Measurements from ENCODE around the gene SALL2.

SALL2 gene

DNA sequence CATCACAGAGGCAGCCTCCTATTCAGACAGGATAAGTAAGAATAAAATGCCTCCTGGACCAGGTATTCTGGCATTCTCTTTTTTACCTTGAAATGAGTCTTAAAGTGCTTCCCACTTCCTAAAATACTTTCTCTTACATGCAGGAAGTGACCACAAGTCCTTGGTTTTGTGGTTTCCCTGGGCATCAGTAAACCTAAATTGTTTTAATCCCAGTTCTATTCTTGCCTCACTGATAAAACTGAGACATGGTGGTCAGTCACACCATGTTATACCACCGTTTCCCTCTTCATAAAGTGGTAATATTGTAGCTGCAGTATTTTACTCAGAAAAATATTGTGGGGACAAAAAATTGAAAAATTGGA is 1.2 kb upstream of the SALL2 start:
- in situ Hi-C loops (cut with MboI; ENCODE audit: low pct_unique_long_range_greater_than_20kb, low sequenced_read_pairs, unreplicated experiment): no loop called here
- DNase-seq (ENCODE audit: low spot score): no peak
- TF ChIP-seq, protein P1, sequence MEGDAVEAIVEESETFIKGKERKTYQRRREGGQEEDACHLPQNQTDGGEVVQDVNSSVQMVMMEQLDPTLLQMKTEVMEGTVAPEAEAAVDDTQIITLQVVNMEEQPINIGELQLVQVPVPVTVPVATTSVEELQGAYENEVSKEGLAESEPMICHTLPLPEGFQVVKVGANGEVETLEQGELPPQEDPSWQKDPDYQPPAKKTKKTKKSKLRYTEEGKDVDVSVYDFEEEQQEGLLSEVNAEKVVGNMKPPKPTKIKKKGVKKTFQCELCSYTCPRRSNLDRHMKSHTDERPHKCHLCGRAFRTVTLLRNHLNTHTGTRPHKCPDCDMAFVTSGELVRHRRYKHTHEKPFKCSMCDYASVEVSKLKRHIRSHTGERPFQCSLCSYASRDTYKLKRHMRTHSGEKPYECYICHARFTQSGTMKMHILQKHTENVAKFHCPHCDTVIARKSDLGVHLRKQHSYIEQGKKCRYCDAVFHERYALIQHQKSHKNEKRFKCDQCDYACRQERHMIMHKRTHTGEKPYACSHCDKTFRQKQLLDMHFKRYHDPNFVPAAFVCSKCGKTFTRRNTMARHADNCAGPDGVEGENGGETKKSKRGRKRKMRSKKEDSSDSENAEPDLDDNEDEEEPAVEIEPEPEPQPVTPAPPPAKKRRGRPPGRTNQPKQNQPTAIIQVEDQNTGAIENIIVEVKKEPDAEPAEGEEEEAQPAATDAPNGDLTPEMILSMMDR (IDR thresholded peaks at IDR 0.05; ENCODE audit: extremely low read depth, insufficient read depth, missing control alignments): no peak

DNA sequence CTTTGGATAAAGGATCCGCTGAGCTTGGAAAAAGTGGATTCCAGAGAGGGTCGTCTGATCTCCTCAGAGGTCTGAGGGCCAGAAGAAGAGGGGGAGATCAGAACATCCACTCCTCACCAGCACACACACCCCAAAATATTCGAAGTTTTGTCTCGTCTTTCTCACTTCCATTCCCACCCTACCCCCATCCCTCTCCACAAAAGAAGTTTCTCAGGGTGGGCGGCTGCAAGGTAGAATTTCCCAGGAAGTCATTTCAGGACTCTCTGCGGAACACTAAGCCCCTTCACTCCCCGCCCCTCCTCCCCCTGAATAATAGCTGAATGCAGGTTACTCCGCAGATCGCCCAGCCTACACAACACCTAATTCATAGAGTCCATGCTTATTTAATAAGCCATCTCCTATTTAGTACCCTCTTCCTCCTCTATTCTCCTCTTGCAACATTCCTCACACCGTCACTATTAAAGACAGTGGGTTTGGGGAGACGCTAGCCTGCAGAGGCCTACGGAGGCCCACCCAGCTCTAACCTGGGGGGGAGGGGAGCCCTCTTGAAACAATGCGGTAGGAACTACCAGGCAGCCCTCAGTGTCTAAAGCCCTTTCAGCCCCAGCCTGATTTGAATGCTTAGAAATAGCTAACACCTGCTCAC is 649 bp upstream of the SALL2 start:
- no peak for DNase-seq (ENCODE audit: low spot score)
- in situ Hi-C loops (cut with MboI; ENCODE audit: low pct_unique_long_range_greater_than_20kb, low sequenced_read_pairs, unreplicated experiment): no loop called here
- TF ChIP-seq, protein P1 (IDR thresholded peaks at IDR 0.05; ENCODE audit: extremely low read depth, insufficient read depth, missing control alignments): no peak

DNA sequence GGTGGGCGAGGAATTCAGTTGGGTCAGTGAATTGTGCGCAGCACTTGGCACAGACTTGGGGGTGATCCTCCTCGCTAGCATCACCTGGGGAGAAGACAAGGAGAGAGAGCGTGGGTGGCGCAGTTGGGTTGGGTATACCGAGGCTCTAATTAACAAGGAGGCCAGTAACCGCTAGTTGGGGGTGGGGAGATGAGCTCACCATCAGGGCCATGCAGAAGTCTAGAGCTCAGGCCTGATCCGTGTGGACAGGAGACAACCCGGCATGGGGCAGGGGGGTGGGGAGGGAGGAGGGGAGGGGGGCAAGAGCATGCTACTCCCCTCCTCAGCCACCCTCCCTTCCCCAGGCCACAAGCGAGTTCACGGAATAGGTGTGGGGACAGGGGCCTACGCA is 580 bp downstream of the SALL2 start:
- in situ Hi-C loops (cut with MboI; ENCODE audit: low pct_unique_long_range_greater_than_20kb, low sequenced_read_pairs, unreplicated experiment): no loop called here
- no peak for DNase-seq (ENCODE audit: low spot score)
- TF ChIP-seq, protein P1 (IDR thresholded peaks at IDR 0.05; ENCODE audit: extremely low read depth, insufficient read depth, missing control alignments): no peak

DNA sequence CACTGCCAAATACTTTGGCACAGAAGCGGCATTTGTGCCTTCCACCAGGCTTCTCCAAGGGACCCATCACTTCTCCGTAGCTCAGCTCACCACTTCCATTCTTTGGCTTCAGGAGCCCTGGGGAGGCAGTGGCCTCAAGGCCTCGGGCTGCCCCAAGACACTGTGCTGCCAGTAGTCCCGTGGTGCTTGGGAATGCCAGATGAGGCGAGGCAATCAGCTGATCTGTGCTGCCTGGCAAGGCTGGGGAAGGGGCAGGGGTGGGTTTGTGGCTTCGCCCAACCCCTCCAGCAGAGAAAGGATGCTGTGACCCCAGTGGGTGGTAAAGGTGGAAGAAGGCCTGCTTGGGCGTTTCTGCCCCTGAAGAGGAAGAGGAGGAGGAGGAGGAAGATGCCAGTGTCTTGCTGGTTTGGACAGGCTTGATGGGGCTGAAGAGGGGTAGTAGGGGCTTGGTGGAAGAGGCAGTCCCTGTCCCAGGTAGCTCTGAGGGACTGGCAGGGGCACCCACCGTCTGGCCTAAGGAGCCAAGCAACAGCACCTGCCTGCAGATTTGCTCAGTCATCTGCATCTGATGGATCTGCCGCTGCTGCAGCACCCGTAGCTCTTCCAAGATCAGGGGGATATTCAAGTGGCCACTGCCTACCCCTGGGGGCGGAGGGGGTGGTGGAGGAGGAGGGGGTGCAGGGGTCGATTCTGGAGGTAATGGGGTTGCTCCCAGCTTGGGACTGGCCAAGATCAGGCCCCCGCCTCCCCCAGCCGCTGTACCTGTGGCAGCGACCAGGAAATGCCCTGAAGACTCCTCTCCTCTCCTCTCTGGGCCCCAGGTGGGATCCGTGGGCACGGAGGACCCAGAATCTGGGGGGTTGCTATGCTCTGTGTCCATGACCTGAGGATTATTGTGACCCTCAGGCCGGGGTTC is 1.3 kb downstream of the SALL2 start:
- in situ Hi-C loops (cut with MboI; ENCODE audit: low pct_unique_long_range_greater_than_20kb, low sequenced_read_pairs, unreplicated experiment): no loop called here
- no peak for DNase-seq (ENCODE audit: low spot score)
- TF ChIP-seq, protein P1 (IDR thresholded peaks at IDR 0.05; ENCODE audit: extremely low read depth, insufficient read depth, missing control alignments): no peak

DNA sequence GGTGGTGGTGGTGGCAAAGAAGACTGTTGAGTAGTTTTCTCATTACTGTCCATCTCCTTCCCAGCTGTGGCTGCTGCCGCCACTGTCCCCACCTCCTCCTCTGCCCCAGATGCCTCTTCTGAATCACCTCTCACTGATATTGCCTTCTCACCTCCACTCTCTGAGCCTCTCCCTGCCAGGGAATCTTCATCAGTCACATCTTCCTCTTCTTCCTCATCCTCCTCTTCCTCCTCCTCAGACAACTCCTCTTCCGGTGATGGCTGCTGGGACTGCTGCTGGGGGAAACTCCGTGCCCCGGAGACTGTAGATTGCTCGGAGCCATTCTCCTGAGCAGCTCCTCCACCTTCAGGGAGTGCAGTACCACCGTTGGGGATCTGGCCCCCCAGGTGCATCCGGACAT is 2.9 kb downstream of the SALL2 start:
- TF ChIP-seq, protein P1 (IDR thresholded peaks at IDR 0.05; ENCODE audit: extremely low read depth, insufficient read depth, missing control alignments): no peak
- no peak for DNase-seq (ENCODE audit: low spot score)
- in situ Hi-C loops (cut with MboI; ENCODE audit: low pct_unique_long_range_greater_than_20kb, low sequenced_read_pairs, unreplicated experiment): no loop called here

DNA sequence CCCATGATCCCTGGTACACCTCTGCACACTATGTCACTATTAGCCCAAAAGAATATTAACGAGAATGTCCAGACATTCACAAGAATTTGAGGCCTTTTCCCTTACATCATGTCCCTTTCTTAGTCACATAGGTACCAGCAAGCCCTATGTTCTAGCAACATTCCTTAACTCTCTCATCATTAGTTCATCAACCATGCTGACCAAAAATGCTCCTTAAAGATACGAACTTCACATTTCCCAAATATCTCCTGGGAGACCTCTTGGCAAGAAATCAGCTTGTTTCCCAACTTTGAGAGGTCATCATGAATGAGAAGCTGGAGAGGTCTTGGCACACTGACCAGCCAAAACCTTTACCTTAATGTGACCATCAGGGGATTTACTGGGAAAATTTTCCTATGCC is 4.6 kb downstream of the SALL2 start:
- in situ Hi-C loops (cut with MboI; ENCODE audit: low pct_unique_long_range_greater_than_20kb, low sequenced_read_pairs, unreplicated experiment): no loop called here
- DNase-seq (ENCODE audit: low spot score): no peak

More for the DNA sequence above, 4.6 kb downstream of the SALL2 start:
- TF ChIP-seq, protein P1 (IDR thresholded peaks at IDR 0.05; ENCODE audit: extremely low read depth, insufficient read depth, missing control alignments): no peak
